EL (cell line): Measurements from ENCODE around the gene SYNE2.
"Not testable (repeated sequence)": the region's sequence is repeated elsewhere in the genome, so short reads cannot be mapped to it uniquely, and the experiment has no call there.

Source experiments
- DNase-seq: peaks from one replicate; pipeline ENCODE4 v3.0.0-alpha.2; 2016

SYNE2 gene

GRCh38 chr14:64197996-64198395 is 345.2 kb downstream of the SYNE2 start:
- DNase-seq: no peak

DNA sequence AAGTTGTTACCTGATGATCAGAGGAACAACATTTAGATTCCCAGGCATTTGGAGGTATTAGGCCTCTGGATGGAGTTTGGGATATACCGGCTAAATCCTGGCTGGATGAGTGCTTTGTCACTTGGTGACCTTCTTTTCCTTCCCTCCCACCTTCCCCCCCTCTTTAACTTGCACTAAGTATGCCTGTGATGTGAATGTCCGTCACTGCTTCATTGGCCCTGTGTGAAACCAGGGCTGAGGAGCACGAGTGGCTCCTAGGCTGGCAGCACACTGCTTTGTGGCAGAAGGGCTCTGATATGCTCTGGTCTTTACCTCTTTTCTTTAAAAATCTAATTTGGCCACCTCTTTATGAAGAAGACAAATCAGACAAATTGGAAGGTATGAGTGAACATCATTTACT is 345.7 kb downstream of the SYNE2 start:
- no peak for DNase-seq

- no peak for DNase-seq
Observed at GRCh38 chr14:64200170-64200569, 347.4 kb downstream of the SYNE2 start.

DNA sequence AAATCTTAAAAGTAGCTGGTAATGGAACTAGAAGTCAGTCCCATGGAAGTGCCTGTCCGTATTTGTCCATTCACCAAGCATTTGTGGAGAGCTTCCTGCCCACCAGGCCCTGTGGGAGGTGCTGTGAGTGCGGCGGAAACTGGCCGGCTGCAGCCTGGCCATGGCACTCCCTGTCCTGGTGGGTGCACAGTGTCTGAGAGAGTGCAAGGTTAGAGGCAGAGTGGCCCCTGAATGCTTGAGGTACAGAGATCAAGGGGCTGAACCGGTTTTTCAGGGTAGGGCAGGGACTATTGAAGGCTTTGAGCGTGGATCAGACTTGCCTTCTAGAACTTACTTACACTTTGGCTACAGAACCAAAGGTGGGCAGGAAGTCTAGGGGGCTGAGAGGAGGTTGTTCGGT is 348.5 kb downstream of the SYNE2 start:
- DNase-seq: no peak

- DNase-seq: no peak
Observed at GRCh38 chr14:64201921-64202545, 349.2 kb downstream of the SYNE2 start.

DNA sequence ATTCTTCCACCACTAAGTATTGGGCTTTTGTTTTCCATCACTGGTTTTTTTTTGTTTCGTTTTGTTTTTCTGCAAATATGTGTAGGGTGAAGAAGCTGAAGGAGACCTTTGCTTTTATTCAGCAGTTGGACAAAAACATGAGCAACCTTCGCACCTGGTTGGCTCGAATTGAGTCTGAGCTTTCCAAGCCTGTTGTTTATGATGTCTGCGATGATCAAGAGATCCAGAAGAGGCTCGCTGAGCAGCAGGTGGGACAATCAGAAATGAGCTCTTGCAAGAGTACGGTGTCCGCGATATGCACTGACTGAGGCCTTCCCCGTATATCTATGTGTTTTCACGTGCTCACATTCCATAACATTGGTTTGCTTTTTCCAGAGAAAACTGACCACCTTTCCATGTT is 349.9 kb downstream of the SYNE2 start:
- no peak for DNase-seq

DNA sequence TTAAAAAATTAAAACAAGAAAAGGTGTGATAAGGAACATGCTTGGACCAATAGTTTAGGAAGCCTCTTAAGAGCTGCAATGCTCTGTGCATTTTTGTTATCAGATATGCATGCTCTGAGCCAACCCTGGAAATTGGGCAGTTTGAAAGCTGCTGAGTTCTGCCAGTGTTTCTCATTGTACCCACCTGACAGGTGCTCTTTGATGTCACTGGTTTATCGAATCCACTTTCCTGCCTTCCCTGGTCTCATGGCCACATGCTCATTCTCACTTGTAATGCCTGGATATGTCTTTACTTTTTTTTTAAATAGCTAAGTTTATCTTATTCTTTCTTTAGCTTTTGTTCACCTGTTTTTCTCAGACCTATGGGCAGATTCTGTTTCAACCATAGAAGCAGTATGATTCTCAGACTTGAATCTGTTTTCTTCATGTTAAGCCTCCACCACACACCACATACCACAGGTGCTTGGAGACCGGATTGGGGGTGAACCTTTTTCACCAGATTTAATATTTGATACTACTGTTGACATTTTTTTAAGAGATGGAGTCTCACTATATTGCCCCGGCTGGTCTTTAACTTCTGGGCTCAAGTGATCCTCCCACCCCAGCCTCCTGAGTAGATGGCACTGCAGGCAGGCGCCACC is 350.7 kb downstream of the SYNE2 start:
- DNase-seq: no peak

- DNase-seq: no peak
Observed at GRCh38 chr14:64208261-64208660, 355.5 kb downstream of the SYNE2 start.

- DNase-seq: no peak
Observed at GRCh38 chr14:64208981-64209380, 356.2 kb downstream of the SYNE2 start.

- no peak for DNase-seq
Observed at GRCh38 chr14:64209444-64210131, 356.8 kb downstream of the SYNE2 start.

GRCh38 chr14:64210216-64210615 is 357.4 kb downstream of the SYNE2 start:
- DNase-seq: no peak

GRCh38 chr14:64210912-64211311 is 358.1 kb downstream of the SYNE2 start:
- DNase-seq: not testable (repeated sequence)

- no peak for DNase-seq
Observed at GRCh38 chr14:64212666-64213065, 359.9 kb downstream of the SYNE2 start.

GRCh38 chr14:64213086-64213485 is 360.3 kb downstream of the SYNE2 start:
- DNase-seq: peak; percentile 18

DNA sequence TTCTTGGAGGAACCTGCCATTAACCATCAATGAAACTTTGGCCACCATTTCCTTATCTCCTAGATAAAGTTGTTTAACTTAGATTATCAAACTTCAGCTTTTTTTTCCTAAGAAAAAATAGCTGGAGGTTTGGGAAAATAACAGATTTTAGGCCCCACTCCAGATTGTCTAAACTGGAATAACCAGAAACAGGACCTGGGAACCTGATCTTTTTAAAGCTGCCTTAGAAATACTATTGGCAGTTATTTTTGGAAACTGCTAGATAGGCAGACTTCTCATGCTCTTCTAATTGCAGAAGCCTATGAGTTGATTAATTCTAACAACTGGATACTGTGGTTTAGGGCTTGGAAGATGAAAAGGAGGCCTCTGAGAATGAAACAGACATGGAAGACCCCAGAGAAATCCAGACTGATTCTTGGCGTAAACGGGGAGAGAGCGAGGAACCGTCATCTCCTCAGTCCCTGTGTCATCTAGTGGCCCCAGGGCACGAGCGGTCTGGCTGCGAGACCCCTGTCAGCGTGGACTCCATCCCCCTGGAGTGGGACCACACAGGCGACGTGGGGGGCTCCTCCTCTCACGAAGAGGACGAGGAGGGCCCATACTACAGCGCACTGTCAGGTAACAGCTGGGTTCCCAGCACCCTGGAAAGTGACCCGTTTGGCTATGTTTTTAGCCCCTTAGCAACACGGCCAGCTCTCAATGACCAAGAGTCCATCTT is 361.2 kb downstream of the SYNE2 start:
- DNase-seq: no peak

GRCh38 chr14:64215274-64215673 is 362.5 kb downstream of the SYNE2 start:
- DNase-seq: no peak

DNA sequence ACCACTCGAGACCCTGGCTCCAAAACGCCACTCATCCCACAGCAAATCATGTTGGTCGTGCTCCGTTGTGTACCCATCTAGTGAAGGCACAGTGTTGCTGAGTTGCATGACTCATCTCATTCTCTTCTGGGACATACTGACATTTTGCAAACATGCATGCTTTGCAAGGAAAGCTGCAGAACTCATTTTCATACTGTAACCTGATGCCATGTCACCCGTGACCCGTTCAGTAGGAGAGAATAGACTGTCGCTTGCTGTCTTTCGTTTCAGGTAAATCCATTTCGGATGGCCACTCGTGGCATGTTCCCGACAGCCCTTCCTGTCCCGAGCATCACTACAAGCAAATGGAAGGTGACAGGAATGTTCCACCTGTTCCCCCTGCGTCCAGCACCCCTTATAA is 363.2 kb downstream of the SYNE2 start:
- DNase-seq: no peak

GRCh38 chr14:64217308-64217707 is 364.5 kb downstream of the SYNE2 start:
- no peak for DNase-seq

- DNase-seq: no peak
Observed at GRCh38 chr14:64217834-64218233, 365.0 kb downstream of the SYNE2 start.

DNA sequence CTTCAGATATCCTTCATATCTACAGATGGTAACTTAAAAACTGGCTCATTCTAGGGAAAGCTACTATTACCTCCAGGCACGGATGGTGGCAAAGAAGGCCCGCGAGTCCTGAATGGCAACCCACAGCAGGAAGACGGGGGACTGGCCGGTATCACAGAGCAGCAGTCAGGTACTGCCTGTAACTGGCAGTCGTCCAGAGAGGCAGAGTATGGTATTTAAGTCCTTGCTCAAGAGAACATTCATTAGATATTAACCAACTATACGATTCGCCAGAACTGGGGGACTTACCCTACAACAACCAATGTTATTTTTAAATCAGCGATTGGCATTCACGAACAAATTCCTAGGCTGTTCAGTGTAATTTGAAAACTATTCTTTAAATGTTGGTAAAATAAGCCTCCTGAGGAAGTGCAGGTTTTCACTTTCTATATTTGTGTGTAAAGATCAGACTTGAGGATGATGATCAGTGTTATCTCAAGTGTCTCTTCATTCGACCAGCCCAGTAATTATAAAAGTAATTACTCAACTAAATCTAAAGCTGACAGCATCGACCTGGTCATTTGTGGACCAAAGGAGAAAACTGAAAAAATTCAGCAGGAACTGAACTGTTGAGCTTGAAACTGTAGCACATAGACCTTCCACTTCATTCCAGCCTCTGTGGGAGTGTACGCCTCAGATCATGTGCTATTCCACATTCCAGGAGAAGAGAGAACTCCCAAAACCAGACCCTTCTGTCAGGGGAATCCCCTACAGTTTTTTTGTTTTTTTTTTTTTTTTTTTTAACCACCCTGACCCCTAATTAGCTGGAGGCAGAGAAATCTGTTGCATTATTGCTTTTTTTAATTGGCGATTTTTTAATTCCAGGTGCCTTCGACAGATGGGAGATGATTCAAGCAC is 365.8 kb downstream of the SYNE2 start:
- DNase-seq: no peak

DNA sequence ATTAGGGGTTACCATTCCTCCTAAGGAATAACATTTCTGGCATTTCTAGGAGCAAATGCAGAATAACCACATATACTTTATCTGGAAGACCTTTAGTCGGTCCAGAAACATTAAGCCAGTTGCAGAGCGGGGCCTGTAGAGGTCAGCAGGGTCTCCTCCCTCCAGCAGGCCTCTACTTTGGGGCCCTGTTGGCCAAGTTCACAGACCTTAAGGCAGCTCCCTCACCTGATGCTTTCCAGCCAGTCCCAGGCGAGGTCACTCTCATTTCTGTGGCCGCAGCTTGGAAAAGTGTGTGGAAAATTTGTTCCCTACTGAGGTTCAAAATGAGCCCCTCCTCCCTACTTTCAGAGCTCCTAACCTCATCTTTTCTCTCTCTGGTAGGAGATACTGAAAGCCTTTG is 367.3 kb downstream of the SYNE2 start:
- no peak for DNase-seq

- DNase-seq: no peak
Observed at GRCh38 chr14:64220466-64220865, 367.7 kb downstream of the SYNE2 start.
